ENCODE data around the gene LSM10.

The LSM10 gene

DNA sequence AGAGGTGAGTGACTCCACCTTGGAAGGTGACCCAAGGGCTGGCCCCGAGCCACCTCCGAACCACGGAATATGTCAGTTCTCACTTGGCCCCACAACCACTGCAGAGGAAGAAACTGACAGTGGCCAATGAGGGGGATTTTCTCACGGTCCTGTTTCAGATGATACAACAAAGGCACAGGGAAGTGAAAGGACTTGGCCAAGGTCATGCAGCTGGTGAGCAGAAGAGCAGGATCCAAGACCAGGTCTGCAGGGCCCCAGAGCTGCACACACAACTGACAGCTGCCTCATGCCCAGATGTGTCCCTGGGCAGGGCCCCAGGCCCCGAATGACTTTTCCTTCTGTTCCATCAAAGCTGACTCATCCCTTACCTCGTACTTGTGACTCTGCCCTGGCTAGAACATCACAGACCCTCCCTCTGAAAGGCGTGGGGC, 48.5 kb downstream of the LSM10 start:
- Histone ChIP-seq H3K4me3 (ENCODE audit: low read depth, low read length) (no peak overlapping the region), H3K9me3 (ENCODE audit: severe bottlenecking) (no peaks in the 10 kb centered on the region), H3K36me3 (peaks cover 35% of the 10 kb centered on the region), H3K27ac (no peak overlapping the region), H3K27me3 (ENCODE audit: insufficient read depth, low read depth, severe bottlenecking) (no peaks in the 10 kb centered on the region)
- no peak for DNase-seq
- TF ChIP-seq, protein P1, sequence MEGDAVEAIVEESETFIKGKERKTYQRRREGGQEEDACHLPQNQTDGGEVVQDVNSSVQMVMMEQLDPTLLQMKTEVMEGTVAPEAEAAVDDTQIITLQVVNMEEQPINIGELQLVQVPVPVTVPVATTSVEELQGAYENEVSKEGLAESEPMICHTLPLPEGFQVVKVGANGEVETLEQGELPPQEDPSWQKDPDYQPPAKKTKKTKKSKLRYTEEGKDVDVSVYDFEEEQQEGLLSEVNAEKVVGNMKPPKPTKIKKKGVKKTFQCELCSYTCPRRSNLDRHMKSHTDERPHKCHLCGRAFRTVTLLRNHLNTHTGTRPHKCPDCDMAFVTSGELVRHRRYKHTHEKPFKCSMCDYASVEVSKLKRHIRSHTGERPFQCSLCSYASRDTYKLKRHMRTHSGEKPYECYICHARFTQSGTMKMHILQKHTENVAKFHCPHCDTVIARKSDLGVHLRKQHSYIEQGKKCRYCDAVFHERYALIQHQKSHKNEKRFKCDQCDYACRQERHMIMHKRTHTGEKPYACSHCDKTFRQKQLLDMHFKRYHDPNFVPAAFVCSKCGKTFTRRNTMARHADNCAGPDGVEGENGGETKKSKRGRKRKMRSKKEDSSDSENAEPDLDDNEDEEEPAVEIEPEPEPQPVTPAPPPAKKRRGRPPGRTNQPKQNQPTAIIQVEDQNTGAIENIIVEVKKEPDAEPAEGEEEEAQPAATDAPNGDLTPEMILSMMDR (IDR thresholded peaks at IDR 0.05; ENCODE audit: low read depth, low read length), result no peak

DNA sequence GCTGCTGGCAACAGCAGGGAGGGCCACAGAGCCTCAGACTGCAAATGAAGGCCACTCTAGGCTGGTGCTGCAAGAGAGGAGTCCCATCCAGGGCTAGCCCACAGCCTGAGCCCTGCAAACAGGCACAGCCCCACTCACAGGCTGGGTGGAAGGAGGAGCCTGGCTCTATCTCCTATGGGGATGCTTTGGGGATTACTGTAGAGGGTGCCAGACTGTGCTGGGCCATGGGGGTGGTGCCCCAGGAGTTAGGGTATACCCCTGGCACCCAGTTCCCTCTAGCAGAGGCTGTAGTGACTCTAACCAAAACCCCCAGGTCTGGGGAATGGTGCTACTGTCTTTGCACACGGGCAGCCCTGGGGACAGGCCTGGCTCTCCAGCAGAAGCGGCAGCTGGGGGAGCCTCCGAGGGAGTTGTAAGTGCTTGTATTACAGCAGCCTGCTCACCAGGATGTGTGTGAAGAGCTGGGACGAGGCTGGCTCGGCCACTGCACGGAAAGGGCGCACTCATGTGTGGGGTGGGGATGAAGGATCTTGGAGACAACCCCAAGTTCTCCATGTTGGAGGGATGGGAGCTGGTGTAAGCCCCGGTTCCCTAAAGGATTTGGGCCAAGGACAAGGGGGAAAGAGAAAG, 50.9 kb downstream of the LSM10 start:
- TF ChIP-seq, protein P1 (IDR thresholded peaks at IDR 0.05; ENCODE audit: low read depth, low read length), result no peak
- no peaks in the 10 kb centered on the region for H3K9me3 ChIP-seq (ENCODE audit: severe bottlenecking)

DNA sequence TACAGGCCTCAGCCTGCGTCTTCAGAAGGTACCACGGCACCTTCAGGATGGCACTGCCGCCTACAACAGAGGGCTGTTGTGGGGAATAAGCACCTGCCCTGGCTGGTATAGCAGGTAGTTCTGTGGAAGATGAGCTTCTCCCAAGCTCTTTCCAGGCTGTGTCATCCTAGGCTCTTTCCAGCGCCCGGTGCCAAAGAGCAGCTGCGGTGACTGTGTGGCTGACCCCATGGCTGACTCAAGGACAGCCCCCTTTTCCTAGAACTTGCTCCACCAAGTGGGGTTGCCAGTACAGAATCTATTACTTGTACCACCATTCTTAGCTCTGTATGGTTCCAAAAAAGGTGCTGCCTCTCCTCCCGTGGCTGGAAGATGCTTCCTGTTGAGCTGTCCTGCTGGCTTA, 52.4 kb downstream of the LSM10 start:
- H3K4me3 ChIP-seq (ENCODE audit: low read depth, low read length), result no peak overlapping the region
- no peak for DNase-seq
- TF ChIP-seq, protein P1 (IDR thresholded peaks at IDR 0.05; ENCODE audit: low read depth, low read length), result no peak
- H3K9me3 ChIP-seq (ENCODE audit: severe bottlenecking), result no peaks in the 10 kb centered on the region
- no peak overlapping the region for H3K27ac ChIP-seq
- H3K27me3 ChIP-seq (ENCODE audit: insufficient read depth, low read depth, severe bottlenecking), result no peaks in the 10 kb centered on the region
- H3K36me3 ChIP-seq, result peaks cover 35% of the 10 kb centered on the region

More for the DNA sequence above, 50.9 kb downstream of the LSM10 start:
- H3K36me3 ChIP-seq, result peaks cover 35% of the 10 kb centered on the region
- H3K27me3 ChIP-seq (ENCODE audit: insufficient read depth, low read depth, severe bottlenecking), result no peaks in the 10 kb centered on the region
- H3K4me3 ChIP-seq (ENCODE audit: low read depth, low read length), result no peak overlapping the region
- H3K27ac ChIP-seq, result no peak overlapping the region
- no peak for DNase-seq

DNA sequence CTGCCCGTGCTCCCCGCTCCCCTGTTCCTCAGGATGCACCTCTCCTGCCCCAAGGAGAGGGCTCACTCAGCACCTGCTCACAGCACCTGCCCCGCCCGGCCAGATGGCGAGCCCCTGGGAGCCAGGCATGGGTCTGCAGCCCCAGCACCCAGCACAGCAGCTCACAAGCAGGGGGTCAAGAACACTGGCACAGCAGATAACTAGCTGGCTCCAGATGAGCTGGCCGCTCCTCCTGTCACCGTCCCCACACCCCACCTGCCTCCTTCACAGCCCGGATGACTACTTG, 53.4 kb downstream of the LSM10 start:
- Histone ChIP-seq H3K36me3 (peaks cover 35% of the 10 kb centered on the region), H3K9me3 (ENCODE audit: severe bottlenecking) (no peaks in the 10 kb centered on the region), H3K4me3 (ENCODE audit: low read depth, low read length) (no peak overlapping the region), H3K27ac (no peak overlapping the region), H3K27me3 (ENCODE audit: insufficient read depth, low read depth, severe bottlenecking) (no peaks in the 10 kb centered on the region)
- DNase-seq, result no peak
- TF ChIP-seq, protein P1 (IDR thresholded peaks at IDR 0.05; ENCODE audit: low read depth, low read length), result no peak

DNA sequence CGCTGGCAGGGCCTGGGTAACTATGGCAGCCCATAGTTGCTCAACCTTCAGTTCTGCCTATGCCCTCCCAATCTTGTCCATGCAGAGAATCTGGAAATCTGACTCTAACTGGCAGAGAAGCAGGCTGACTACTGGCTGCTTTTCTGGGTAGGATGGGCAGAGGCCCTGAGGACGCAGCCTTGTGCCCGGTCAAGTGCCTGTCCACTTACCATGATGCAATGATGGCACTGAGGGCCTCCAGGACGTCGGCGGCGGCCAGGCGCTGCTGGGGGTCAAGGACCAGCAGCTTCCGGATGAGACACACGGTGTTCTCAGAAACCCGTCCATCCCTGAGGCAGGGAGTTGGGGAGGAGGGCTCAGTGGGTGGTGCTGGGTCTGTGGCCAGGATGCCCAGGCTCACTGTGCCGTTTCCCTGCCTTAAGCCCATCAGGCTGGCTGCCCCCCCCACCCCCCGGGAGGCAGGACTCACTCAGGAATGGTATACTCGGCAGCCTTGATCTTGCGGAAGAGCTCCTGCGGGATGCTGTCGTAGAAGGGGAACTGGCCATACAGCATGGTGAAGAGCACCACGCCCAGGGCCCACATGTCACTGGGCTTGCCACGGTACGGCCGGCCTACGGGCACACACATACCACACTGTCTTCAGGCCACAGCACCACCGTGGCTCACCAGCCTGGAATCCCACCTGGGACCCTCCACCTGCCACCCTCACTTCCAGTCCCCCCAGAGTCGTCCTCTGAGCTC, 53.9 kb downstream of the LSM10 start:
- Histone ChIP-seq H3K4me3 (ENCODE audit: low read depth, low read length) (no peak overlapping the region), H3K27me3 (ENCODE audit: insufficient read depth, low read depth, severe bottlenecking) (no peaks in the 10 kb centered on the region), H3K9me3 (ENCODE audit: severe bottlenecking) (no peaks in the 10 kb centered on the region), H3K36me3 (peaks cover 34% of the 10 kb centered on the region), H3K27ac (no peak overlapping the region)
- no peak for DNase-seq
- TF ChIP-seq, protein P1 (IDR thresholded peaks at IDR 0.05; ENCODE audit: low read depth, low read length), result no peak
